Vagina (tissue), 2 donors: ENCODE results near the gene PPP2R2B.

Source experiments
- POLR2AphosphoS5 ChIP-seq, 2 donors: sonication (generic); formaldehyde crosslinking; IDR thresholded peaks; one replicate each; pipeline ENCODE4 v1.9.0; 2017; ENCODE audit warnings: antibody characterized with exemption in 2 of 2, mild to moderate bottlenecking in 2 of 2, low read depth in 1 of 2; ENCODE audit not compliant: insufficient read depth in 1 of 2
- TF ChIP-seq, protein P1 (sequence below), 3 experiments: fragments of 450-650 bp in 2 of 3; fragments of 200-600 bp in 1 of 3; sonication (generic) in 1 of 3; IDR thresholded peaks; one replicate each; pipeline ENCODE4 v1.5.1; 2017 to 2019; ENCODE audit warnings: antibody characterized with exemption in 3 of 3, mild to moderate bottlenecking in 2 of 3, moderate library complexity in 2 of 3

DNA sequence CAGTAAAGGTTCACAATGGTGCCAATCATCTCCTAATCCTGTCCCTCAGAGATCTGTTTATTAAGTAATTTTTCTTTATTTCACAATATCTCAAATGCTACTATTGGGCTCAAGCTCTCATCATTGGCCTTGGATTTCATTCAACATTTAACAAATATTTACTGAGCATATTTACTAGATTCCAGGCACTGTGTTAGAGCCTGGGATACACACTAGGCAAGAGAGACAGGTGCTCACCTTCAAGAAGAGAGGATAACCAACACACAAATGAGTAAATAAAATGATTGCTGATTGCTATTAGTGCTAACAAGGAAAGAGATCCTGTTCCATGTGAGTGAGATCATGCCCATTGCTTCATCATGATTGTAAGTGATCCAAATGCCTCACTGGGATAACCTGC, 27.4 kb downstream of the PPP2R2B start:
- TF ChIP-seq POLR2AphosphoS5 (IDR thresholded peaks at IDR 0.05; ENCODE audit: insufficient read depth in 1 of 2, low read depth in 1 of 2): no peak
- TF ChIP-seq, protein P1, sequence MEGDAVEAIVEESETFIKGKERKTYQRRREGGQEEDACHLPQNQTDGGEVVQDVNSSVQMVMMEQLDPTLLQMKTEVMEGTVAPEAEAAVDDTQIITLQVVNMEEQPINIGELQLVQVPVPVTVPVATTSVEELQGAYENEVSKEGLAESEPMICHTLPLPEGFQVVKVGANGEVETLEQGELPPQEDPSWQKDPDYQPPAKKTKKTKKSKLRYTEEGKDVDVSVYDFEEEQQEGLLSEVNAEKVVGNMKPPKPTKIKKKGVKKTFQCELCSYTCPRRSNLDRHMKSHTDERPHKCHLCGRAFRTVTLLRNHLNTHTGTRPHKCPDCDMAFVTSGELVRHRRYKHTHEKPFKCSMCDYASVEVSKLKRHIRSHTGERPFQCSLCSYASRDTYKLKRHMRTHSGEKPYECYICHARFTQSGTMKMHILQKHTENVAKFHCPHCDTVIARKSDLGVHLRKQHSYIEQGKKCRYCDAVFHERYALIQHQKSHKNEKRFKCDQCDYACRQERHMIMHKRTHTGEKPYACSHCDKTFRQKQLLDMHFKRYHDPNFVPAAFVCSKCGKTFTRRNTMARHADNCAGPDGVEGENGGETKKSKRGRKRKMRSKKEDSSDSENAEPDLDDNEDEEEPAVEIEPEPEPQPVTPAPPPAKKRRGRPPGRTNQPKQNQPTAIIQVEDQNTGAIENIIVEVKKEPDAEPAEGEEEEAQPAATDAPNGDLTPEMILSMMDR (IDR thresholded peaks at IDR 0.05): no peak
